Upper lobe of right lung (tissue), 1 donor: Measurements from ENCODE around the gene FXYD2. TPM values are rescaled to one million over a fixed set of nuclear protein-coding genes. Genes with fewer than 3 reads are reported as not detected.
"Not testable (repeated sequence)": the region's sequence is repeated elsewhere in the genome, so short reads cannot be mapped to it uniquely, and the experiment has no call there.

Source experiments
- ATAC-seq: fragments of 200-7000 bp; cut with Tn5 transposase; one replicate; pipeline ENCODE4 v1.9.1; 2020; ENCODE audit warnings: mild to moderate bottlenecking, moderate library complexity
- DNase-seq: peaks from one replicate; pipeline ENCODE4 v3.0.0-alpha.2; 2020
- H3K27ac ChIP-seq: fragments of 200-600 bp; one replicate; pipeline ENCODE4 v1.8.0; 2022
- H3K27me3 ChIP-seq: fragments of 200-600 bp; one replicate; pipeline ENCODE4 v1.8.0; 2022; ENCODE audit warnings: mild to moderate bottlenecking
- H3K36me3 ChIP-seq: fragments of 200-600 bp; one replicate; pipeline ENCODE4 v1.8.0; 2022
- H3K4me1 ChIP-seq: fragments of 200-600 bp; one replicate; pipeline ENCODE4 v1.8.0; 2022
- H3K4me3 ChIP-seq: fragments of 200-600 bp; one replicate; pipeline ENCODE4 v1.8.0; 2022; ENCODE audit warnings: mild to moderate bottlenecking
- H3K9me3 ChIP-seq: fragments of 200-600 bp; one replicate; pipeline ENCODE4 v1.8.0; 2022
- CTCF ChIP-seq: fragments of 200-600 bp; IDR thresholded peaks from one replicate; pipeline ENCODE4 v1.8.0; 2022; ENCODE audit warnings: antibody characterized with exemption
- intact Hi-C: fragments of 100-400 bp; cut with DNase I; formaldehyde crosslinking; loops from one replicate; pipeline ENCODE4 v1.11.0; 2022
- total RNA-seq: library from RNA; stranded (reverse); fragmentation: NEBNext Ultra II Directional; extraction: Animal tissue kit (Norgen Biotek cat#: 25700); gene quantifications from one replicate; pipeline ENCODE4 v1.2.1, GENCODE V29; 2021
- donor health status: DM: no; HTN: yes; CAD: no; lungs with severe emphysema.

The FXYD2 gene
- total RNA-seq, 1 donor from 2014 or later = 3.6 TPM

- no peak for DNase-seq
- ATAC-seq = no peak
Measured at GRCh38 chr11:117866526-117866925, 42.0 kb upstream of the FXYD2 start.

GRCh38 chr11:117865546-117865945, 41.0 kb upstream of the FXYD2 start:
- H3K27me3 ChIP-seq, DNase-seq, H3K27ac ChIP-seq, H3K4me3 ChIP-seq, intact Hi-C loops, ATAC-seq, H3K36me3 ChIP-seq, H3K9me3 ChIP-seq: not testable (repeated sequence)
- peaks cover 25% of the 10 kb centered on the region for H3K4me1 ChIP-seq

More at GRCh38 chr11:117866526-117866925, 42.0 kb upstream of the FXYD2 start:
- H3K27me3 ChIP-seq = no peaks in the 10 kb centered on the region
- H3K27ac ChIP-seq = no peak overlapping the region
- intact Hi-C loops = no loop called here
- H3K4me3 ChIP-seq = no peak overlapping the region
- H3K36me3 ChIP-seq = no peaks in the 10 kb centered on the region
- H3K4me1 ChIP-seq = peaks cover 19% of the 10 kb centered on the region
- TF ChIP-seq CTCF = no peak
- no peaks in the 10 kb centered on the region for H3K9me3 ChIP-seq

GRCh38 chr11:117863383-117863782, 38.8 kb upstream of the FXYD2 start:
- Histone ChIP-seq H3K36me3 (no peaks in the 10 kb centered on the region), H3K27ac (no peak overlapping the region), H3K27me3 (no peaks in the 10 kb centered on the region), H3K9me3 (no peaks in the 10 kb centered on the region), H3K4me1 (peaks cover 25% of the 10 kb centered on the region), H3K4me3 (no peak overlapping the region)
- ATAC-seq (no peak), DNase-seq (no peak)
- TF ChIP-seq CTCF = no peak
- intact Hi-C loops = no loop called here

- intact Hi-C loops = no loop called here
- Histone ChIP-seq H3K36me3 (no peaks in the 10 kb centered on the region), H3K27ac (peak overlapping the region; percentile 72), H3K27me3 (no peaks in the 10 kb centered on the region), H3K4me3 (no peak overlapping the region), H3K4me1 (peaks cover 25% of the 10 kb centered on the region), H3K9me3 (no peaks in the 10 kb centered on the region)
- no peak for TF ChIP-seq CTCF
- no peak for DNase-seq
- ATAC-seq = no peak
Measured at GRCh38 chr11:117862753-117863152, 38.2 kb upstream of the FXYD2 start.

- Histone ChIP-seq H3K9me3 (no peaks in the 10 kb centered on the region), H3K36me3 (no peaks in the 10 kb centered on the region), H3K27me3 (no peaks in the 10 kb centered on the region), H3K27ac (peak overlapping the region; percentile 72), H3K4me3 (no peak overlapping the region), H3K4me1 (peaks cover 25% of the 10 kb centered on the region)
- DNase-seq (no peak), ATAC-seq (peak; percentile 6)
- intact Hi-C loops = no loop called here
- TF ChIP-seq CTCF = no peak
Measured at GRCh38 chr11:117862019-117862725, 37.6 kb upstream of the FXYD2 start.

GRCh38 chr11:117861151-117862018, 36.8 kb upstream of the FXYD2 start:
- ATAC-seq = peak; percentile 65

More at GRCh38 chr11:117861151-117862018, 36.8 kb upstream of the FXYD2 start:
- Histone ChIP-seq H3K4me3 (no peak overlapping the region), H3K27me3 (no peaks in the 10 kb centered on the region), H3K9me3 (no peaks in the 10 kb centered on the region), H3K4me1 (peaks cover 29% of the 10 kb centered on the region), H3K36me3 (no peaks in the 10 kb centered on the region), H3K27ac (peak overlapping the region; percentile 72)
- intact Hi-C loops = no loop called here
- no peak for TF ChIP-seq CTCF
- DNase-seq = no peak
